HEK293 (cell line): Measurements from ENCODE around the gene WDR7.

ENCODE experiments used
- CTCF ChIA-PET: fragments of 350-600 bp; formaldehyde crosslinking; extraction: SDS; loops from one replicate; lab custom pipeline; 2021; ENCODE audit warnings: antibody characterized with exemption; lab: Yijun Ruan, JAX
- POLR2A ChIA-PET: fragments of 300-600 bp; formaldehyde crosslinking; extraction: SDS; loops from one replicate; lab custom pipeline; 2020; ENCODE audit warnings: antibody characterized with exemption, inconsistent platforms; lab: Yijun Ruan, JAX
- H3K27ac ChIP-seq: fragments of 200-500 bp; sonication (Bioruptor generic); 2 replicates; pipeline ENCODE4 v1.5.1; 2014; ENCODE audit warnings: low read depth, low read length, control low read depth, inconsistent platforms; ENCODE audit errors: extremely low read depth
- H3K36me3 ChIP-seq, 2 experiments: fragments of 200-500 bp in 1 of 2; sonication (Bioruptor generic) in 1 of 2; 1 replicate in 1 of 2; 2 replicates in 1 of 2; pipeline ENCODE4 v1.5.1; 2014 to 2017; ENCODE audit warnings: inconsistent platforms in 2 of 2, low read length in 2 of 2; ENCODE audit not compliant: control insufficient read depth in 2 of 2, insufficient read depth in 1 of 2
- H3K4me1 ChIP-seq: fragments of 200-500 bp; sonication (Bioruptor generic); 2 replicates; pipeline ENCODE4 v1.5.1; 2014; ENCODE audit warnings: mild to moderate bottlenecking, low read length, inconsistent platforms; ENCODE audit not compliant: control insufficient read depth, insufficient read depth
- H3K4me3 ChIP-seq: 2 replicates; pipeline ENCODE4 v1.5.1; 2011; ENCODE audit warnings: low read depth, mild to moderate bottlenecking, control low read depth, low read length, moderate library complexity
- H3K9me3 ChIP-seq: fragments of 200-500 bp; sonication (Bioruptor generic); 2 replicates; pipeline ENCODE4 v1.5.1; 2014; ENCODE audit warnings: low read depth, low read length, inconsistent platforms; ENCODE audit not compliant: control insufficient read depth, insufficient read depth
- GLI2 ChIP-seq: fragments of 450-650 bp; formaldehyde crosslinking; IDR thresholded peaks from 2 replicates; pipeline ENCODE4; 2017; ENCODE audit warnings: missing biosample characterization, missing genetic modification characterization, low read depth, borderline replicate concordance
- KLF9 ChIP-seq: fragments of 450-650 bp; formaldehyde crosslinking; IDR thresholded peaks from 2 replicates; pipeline ENCODE4 v1.5.1; 2016; ENCODE audit warnings: missing biosample characterization, missing genetic modification characterization, low read depth
- MEIS1 ChIP-seq: sonication (generic); formaldehyde crosslinking; IDR thresholded peaks from 2 replicates; pipeline ENCODE4 v1.8.1; 2022; ENCODE audit warnings: missing genetic modification reagents, mild to moderate bottlenecking, borderline replicate concordance
- WT1 ChIP-seq: fragments of 450-650 bp; formaldehyde crosslinking; IDR thresholded peaks from 2 replicates; pipeline ENCODE4 v1.5.1; 2016; ENCODE audit warnings: missing biosample characterization, missing genetic modification characterization
- ZEB2 ChIP-seq: fragments of 450-650 bp; formaldehyde crosslinking; IDR thresholded peaks from 2 replicates; pipeline ENCODE4 v1.5.1; 2016; ENCODE audit warnings: missing biosample characterization, missing genetic modification characterization
- ZNF175 ChIP-seq: fragments of 450-650 bp; formaldehyde crosslinking; IDR thresholded peaks from 2 replicates; pipeline ENCODE4 v1.5.1; 2016; ENCODE audit warnings: missing biosample characterization, missing genetic modification characterization
- ZNF184 ChIP-seq: fragments of 450-650 bp; IDR thresholded peaks from 2 replicates; pipeline ENCODE4 v1.5.1; 2018; ENCODE audit warnings: missing biosample characterization, mild to moderate bottlenecking, missing genetic modification characterization
- ZNF266 ChIP-seq: fragments of 450-650 bp; formaldehyde crosslinking; IDR thresholded peaks from 2 replicates; pipeline ENCODE4 v1.5.1; 2016; ENCODE audit warnings: missing biosample characterization, missing genetic modification characterization, low read depth
- ZNF274 ChIP-seq, 2 experiments: fragments of 200-500 bp in 1 of 2; fragments of 450-650 bp in 1 of 2; sonication (Bioruptor generic) in 1 of 2; formaldehyde crosslinking in 1 of 2; IDR thresholded peaks; 2 replicates each; pipeline versions ENCODE4 v1.5.1 to v1.6.1; 2014 to 2016; ENCODE audit warnings: borderline replicate concordance in 1 of 2, inconsistent platforms in 1 of 2, low read length in 1 of 2, missing biosample characterization in 1 of 2, missing genetic modification characterization in 1 of 2
- ZNF394 ChIP-seq: fragments of 450-650 bp; formaldehyde crosslinking; IDR thresholded peaks from 2 replicates; pipeline ENCODE4 v1.5.1; 2016; ENCODE audit warnings: missing biosample characterization, missing genetic modification characterization, mild to moderate bottlenecking, moderate library complexity, borderline replicate concordance
- ZNF423 ChIP-seq: fragments of 450-650 bp; formaldehyde crosslinking; IDR thresholded peaks from 2 replicates; pipeline ENCODE4 v1.5.1; 2016; ENCODE audit warnings: missing biosample characterization, missing genetic modification characterization
- ZNF501 ChIP-seq: fragments of 450-650 bp; formaldehyde crosslinking; IDR thresholded peaks from 2 replicates; pipeline ENCODE4 v1.5.1; 2016; ENCODE audit warnings: missing biosample characterization, missing genetic modification characterization
- ZNF514 ChIP-seq: fragments of 450-650 bp; formaldehyde crosslinking; IDR thresholded peaks from 2 replicates; pipeline ENCODE4 v1.5.1; 2016; ENCODE audit warnings: missing biosample characterization, missing genetic modification characterization
- ZNF529 ChIP-seq: fragments of 450-650 bp; formaldehyde crosslinking; IDR thresholded peaks from 2 replicates; pipeline ENCODE4 v1.5.1; 2017; ENCODE audit warnings: missing genetic modification characterization, missing biosample characterization; ENCODE audit not compliant: insufficient replicate concordance
- ZNF629 ChIP-seq: fragments of 450-650 bp; formaldehyde crosslinking; IDR thresholded peaks from 2 replicates; pipeline ENCODE4 v1.5.1; 2017; ENCODE audit warnings: missing biosample characterization, missing genetic modification characterization
- ZNF660 ChIP-seq: fragments of 450-650 bp; IDR thresholded peaks from 2 replicates; pipeline ENCODE4 v1.5.1; 2018; ENCODE audit warnings: missing biosample characterization, mild to moderate bottlenecking, missing genetic modification characterization
- ZSCAN23 ChIP-seq: fragments of 450-650 bp; formaldehyde crosslinking; IDR thresholded peaks from 2 replicates; pipeline ENCODE4 v1.5.1; 2016; ENCODE audit warnings: missing biosample characterization, missing genetic modification characterization
- TF ChIP-seq, protein P1 (sequence below): fragments of 450-650 bp; formaldehyde crosslinking; IDR thresholded peaks from 2 replicates; pipeline ENCODE4 v1.5.1; 2017; ENCODE audit warnings: missing biosample characterization, missing genetic modification characterization
- TF ChIP-seq, protein P2 (sequence below): fragments of 450-650 bp; formaldehyde crosslinking; IDR thresholded peaks from 2 replicates; pipeline ENCODE4 v1.5.1; 2016; ENCODE audit warnings: missing biosample characterization, missing genetic modification characterization
- TF ChIP-seq, protein P3 (sequence below): fragments of 450-650 bp; formaldehyde crosslinking; IDR thresholded peaks from 2 replicates; pipeline ENCODE4 v1.5.1; 2016; ENCODE audit warnings: missing biosample characterization, missing genetic modification characterization

The WDR7 gene

DNA sequence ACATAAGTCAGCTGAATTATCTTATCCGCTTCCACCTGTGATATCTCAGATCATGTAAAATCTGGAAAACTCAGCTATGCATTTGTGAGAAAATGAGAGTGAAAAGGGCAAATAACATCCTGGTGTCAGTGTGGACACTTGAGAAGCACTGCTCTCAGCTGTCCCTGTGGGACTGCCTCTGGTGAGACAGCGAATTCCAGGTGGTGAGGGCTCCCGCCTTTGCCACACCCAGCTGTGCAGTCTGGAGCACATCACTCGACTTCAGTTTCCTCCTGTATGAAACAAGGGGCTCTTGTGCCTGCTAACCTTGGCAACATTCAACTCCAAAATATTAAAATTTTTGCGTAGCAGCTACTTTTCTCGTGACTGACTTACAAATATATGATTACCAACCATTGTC lies 300.9 kb downstream of the WDR7 start:
- Histone ChIP-seq H3K27ac (no peak overlapping the region), H3K4me3 (no peak overlapping the region), H3K36me3 (no peaks in the 10 kb centered on the region), H3K9me3 (no peaks in the 10 kb centered on the region), H3K4me1 (no peaks in the 10 kb centered on the region)
- POLR2A ChIA-PET: no interaction called here
- CTCF ChIA-PET: interaction anchor here (0.6 to 1.5 kb wide), 2 partner anchors 162 to 479 kb away, joined by 3 to 4 read pairs; no protein-coding TSS in a partner anchor
- TF ChIP-seq, protein P1, sequence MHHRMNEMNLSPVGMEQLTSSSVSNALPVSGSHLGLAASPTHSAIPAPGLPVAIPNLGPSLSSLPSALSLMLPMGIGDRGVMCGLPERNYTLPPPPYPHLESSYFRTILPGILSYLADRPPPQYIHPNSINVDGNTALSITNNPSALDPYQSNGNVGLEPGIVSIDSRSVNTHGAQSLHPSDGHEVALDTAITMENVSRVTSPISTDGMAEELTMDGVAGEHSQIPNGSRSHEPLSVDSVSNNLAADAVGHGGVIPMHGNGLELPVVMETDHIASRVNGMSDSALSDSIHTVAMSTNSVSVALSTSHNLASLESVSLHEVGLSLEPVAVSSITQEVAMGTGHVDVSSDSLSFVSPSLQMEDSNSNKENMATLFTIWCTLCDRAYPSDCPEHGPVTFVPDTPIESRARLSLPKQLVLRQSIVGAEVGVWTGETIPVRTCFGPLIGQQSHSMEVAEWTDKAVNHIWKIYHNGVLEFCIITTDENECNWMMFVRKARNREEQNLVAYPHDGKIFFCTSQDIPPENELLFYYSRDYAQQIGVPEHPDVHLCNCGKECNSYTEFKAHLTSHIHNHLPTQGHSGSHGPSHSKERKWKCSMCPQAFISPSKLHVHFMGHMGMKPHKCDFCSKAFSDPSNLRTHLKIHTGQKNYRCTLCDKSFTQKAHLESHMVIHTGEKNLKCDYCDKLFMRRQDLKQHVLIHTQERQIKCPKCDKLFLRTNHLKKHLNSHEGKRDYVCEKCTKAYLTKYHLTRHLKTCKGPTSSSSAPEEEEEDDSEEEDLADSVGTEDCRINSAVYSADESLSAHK (tag by site-specific recombination): no peak
- TF ChIP-seq ZNF274 (IDR thresholded peaks at IDR 0.05; ENCODE audit: low read length) (no peak), ZNF274 (tag by site-specific recombination; IDR thresholded peaks at IDR 0.05; ENCODE audit: borderline replicate concordance) (no peak), ZNF184 (no peak), ZNF394 (tag by site-specific recombination) (no peak), KLF9 (tag by site-specific recombination) (no peak), ZNF629 (tag by site-specific recombination) (no peak), ZEB2 (tag by site-specific recombination) (no peak), ZNF529 (no peak), ZSCAN23 (tag by site-specific recombination) (no peak)
- TF ChIP-seq, protein P2, sequence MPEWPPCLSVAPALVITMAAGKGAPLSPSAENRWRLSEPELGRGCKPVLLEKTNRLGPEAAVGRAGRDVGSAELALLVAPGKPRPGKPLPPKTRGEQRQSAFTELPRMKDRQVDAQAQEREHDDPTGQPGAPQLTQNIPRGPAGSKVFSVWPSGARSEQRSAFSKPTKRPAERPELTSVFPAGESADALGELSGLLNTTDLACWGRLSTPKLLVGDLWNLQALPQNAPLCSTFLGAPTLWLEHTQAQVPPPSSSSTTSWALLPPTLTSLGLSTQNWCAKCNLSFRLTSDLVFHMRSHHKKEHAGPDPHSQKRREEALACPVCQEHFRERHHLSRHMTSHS (tag by site-specific recombination): no peak

DNA sequence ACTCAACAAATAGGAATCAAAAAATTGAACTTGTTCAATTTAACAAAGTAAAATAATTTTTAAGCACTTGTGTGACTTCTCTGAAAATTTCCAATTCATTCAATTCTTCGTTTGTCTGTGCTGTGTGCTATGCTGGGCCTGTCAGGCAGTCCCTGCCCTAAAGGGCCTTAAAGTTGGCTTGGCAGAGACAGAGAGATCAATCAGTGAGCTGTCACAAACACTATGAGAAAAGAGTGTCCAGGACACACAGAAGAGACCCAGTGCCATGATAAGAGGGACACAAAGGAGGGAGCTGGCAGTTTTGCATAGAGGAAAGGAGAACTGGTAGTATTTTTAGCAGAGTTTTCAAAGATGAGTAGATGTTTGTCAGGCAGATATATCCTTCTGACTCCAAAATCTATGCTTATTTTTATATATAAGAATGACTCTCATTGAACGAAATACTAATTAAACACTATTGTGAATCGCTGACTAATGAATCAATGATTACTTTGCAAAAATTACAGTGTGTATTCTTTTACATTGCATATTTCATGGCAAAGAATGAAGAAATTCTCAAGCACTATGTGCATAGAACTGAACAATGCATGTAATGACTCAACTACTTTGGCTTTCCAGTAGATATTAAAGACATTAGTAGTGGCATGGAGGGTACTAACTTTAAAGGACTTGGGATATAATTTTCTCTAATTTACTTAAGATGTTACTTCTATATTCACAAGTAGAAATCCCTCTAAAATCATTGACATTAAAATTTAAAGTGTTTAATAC lies 302.5 kb downstream of the WDR7 start:
- H3K9me3 ChIP-seq: no peaks in the 10 kb centered on the region
- no peak overlapping the region for H3K4me3 ChIP-seq
- no peak overlapping the region for H3K27ac ChIP-seq
- no peaks in the 10 kb centered on the region for H3K36me3 ChIP-seq
- CTCF ChIA-PET: no interaction called here
- POLR2A ChIA-PET: no interaction called here
- no peaks in the 10 kb centered on the region for H3K4me1 ChIP-seq
- TF ChIP-seq GLI2 (tag by site-specific recombination) (no peak), ZNF501 (no peak), ZNF266 (no peak), MEIS1 (no peak), KLF9 (tag by site-specific recombination) (no peak), WT1 (tag by site-specific recombination) (no peak), ZNF175 (tag by site-specific recombination) (no peak), ZNF423 (no peak), ZNF514 (tag by site-specific recombination) (no peak), ZNF184 (no peak), ZNF660 (tag by site-specific recombination) (no peak)
- TF ChIP-seq, protein P3, sequence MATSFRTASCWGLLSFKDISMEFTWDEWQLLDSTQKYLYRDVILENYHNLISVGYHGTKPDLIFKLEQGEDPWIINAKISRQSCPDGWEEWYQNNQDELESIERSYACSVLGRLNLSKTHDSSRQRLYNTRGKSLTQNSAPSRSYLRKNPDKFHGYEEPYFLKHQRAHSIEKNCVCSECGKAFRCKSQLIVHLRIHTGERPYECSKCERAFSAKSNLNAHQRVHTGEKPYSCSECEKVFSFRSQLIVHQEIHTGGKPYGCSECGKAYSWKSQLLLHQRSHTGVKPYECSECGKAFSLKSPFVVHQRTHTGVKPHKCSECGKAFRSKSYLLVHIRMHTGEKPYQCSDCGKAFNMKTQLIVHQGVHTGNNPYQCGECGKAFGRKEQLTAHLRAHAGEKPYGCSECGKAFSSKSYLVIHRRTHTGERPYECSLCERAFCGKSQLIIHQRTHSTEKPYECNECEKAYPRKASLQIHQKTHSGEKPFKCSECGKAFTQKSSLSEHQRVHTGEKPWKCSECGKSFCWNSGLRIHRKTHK (tag by site-specific recombination): no peak
- TF ChIP-seq, all 188 proteins: peak for 0
